Mucosa of descending colon (tissue), 3 donors: ENCODE data around the gene ABCA2. TPM values are rescaled to one million over a fixed set of nuclear protein-coding genes. Genes with fewer than 3 reads are reported as not detected.

Experiments used
- ATAC-seq: fragments of 200-7000 bp; cut with Tn5 transposase; one replicate; pipeline ENCODE4 v1.9.1; 2020; ENCODE audit warnings: mild to moderate bottlenecking, moderate library complexity
- DNase-seq, 3 donors: peaks; one replicate each; pipeline ENCODE4 v3.0.0-alpha.2; 2020
- H3K36me3 ChIP-seq: fragments of 200-600 bp; one replicate; pipeline ENCODE4 v1.8.0; 2021; ENCODE audit warnings: low read depth, mild to moderate bottlenecking
- H3K4me1 ChIP-seq: fragments of 200-600 bp; one replicate; pipeline ENCODE4 v1.8.0; 2021; ENCODE audit warnings: low read depth, mild to moderate bottlenecking
- H3K4me3 ChIP-seq: fragments of 200-600 bp; one replicate; pipeline ENCODE4 v1.8.0; 2021; ENCODE audit warnings: mild to moderate bottlenecking
- H3K9me3 ChIP-seq: fragments of 200-600 bp; one replicate; pipeline ENCODE4 v1.8.0; 2021; ENCODE audit warnings: mild to moderate bottlenecking
- intact Hi-C, 2 donors: fragments of 100-400 bp; cut with DNase I in 1 of 2; cut with micrococcal nuclease in 1 of 2; formaldehyde crosslinking; loops; one replicate each; pipeline versions ENCODE4 v1.11.0 to v1.11.1; 2022; cut with DNase I, micrococcal nuclease
- total RNA-seq, 3 donors: library from RNA; stranded (reverse); fragmentation: NEBNext Ultra II Directional in 2 of 3; extraction: Animal tissue kit (Norgen Biotek cat#: 25700) in 2 of 3; gene quantifications; one replicate each; pipeline versions ENCODE4 v1.2.1 to v1.2.4, GENCODE V29; 2021 to 2023
- TF ChIP-seq, protein P1 (sequence below): fragments of 200-600 bp; IDR thresholded peaks from one replicate; pipeline ENCODE4 v1.8.0; 2022; ENCODE audit warnings: antibody characterized with exemption, mild to moderate bottlenecking
- donor health status: DM: no; HTN: no; CAD: no; lungs with moderate emphysema.
- donor health status: DM: no; HTN: no; CAD: no.
- donor health status: DM: no; HTN: yes; CAD: no.

Gene ABCA2
- total RNA-seq, 3 donors from 2014 or later: 20.1 to 77.2 (median 48.0) TPM

- H3K9me3 ChIP-seq: no peaks in the 10 kb centered on the region
- intact Hi-C loops: no loop called here
- H3K36me3 ChIP-seq: no peaks in the 10 kb centered on the region
- H3K4me1 ChIP-seq: peaks cover 41% of the 10 kb centered on the region
- peak; percentile 91 for ATAC-seq
- TF ChIP-seq, protein P1, sequence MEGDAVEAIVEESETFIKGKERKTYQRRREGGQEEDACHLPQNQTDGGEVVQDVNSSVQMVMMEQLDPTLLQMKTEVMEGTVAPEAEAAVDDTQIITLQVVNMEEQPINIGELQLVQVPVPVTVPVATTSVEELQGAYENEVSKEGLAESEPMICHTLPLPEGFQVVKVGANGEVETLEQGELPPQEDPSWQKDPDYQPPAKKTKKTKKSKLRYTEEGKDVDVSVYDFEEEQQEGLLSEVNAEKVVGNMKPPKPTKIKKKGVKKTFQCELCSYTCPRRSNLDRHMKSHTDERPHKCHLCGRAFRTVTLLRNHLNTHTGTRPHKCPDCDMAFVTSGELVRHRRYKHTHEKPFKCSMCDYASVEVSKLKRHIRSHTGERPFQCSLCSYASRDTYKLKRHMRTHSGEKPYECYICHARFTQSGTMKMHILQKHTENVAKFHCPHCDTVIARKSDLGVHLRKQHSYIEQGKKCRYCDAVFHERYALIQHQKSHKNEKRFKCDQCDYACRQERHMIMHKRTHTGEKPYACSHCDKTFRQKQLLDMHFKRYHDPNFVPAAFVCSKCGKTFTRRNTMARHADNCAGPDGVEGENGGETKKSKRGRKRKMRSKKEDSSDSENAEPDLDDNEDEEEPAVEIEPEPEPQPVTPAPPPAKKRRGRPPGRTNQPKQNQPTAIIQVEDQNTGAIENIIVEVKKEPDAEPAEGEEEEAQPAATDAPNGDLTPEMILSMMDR: no peak
- H3K4me3 ChIP-seq: peak within 1 kb of the TSS; percentile 36
- DNase-seq: peak; percentile 96 to 97 (median 97)
Observed at GRCh38 chr9:136991993-136992818, 35.8 kb downstream of the ABCA2 start, which contains the start of gene PAXX. Gene PAXX (plus strand): TSS chr9:136992422. CDS start chr9:136992444, 22 bp downstream.

DNA sequence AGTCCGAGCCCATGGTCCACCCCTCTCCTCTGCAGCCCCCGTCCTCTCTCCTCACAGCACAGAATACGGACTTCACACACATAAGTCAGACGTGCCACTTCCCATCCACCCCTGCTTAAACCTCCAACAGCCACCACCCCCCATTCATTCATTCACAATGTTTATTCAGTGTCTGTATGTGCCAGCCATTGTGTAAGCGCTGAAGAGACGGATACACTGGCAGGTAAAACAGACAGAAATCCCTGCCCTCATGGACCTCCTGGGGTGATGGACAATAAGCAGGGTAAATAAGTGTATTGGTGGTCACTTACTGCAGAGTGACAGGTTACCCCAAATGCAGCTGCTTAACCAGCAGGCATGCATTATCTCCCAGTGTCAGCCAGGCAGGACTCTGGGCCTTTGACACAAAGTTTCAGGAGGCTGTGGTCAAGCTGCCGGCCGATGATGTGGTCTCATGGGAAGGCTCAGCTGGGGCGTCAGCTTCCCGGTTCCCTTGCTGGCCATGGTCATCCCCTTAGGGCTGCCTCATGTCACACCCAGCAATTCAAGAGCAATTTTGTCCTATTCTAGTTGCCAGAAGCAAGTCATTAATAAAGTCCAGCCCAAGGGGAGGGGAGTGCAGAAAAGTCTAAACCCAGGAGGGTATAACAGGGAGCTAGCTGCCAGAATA, 37.7 kb downstream of the ABCA2 start:
- ATAC-seq (no peak), DNase-seq (no peak)
- Histone ChIP-seq H3K9me3 (no peaks in the 10 kb centered on the region), H3K4me3 (no peak overlapping the region), H3K4me1 (peaks cover 23% of the 10 kb centered on the region), H3K36me3 (no peaks in the 10 kb centered on the region)
- TF ChIP-seq, protein P1: no peak
- intact Hi-C loops: no loop called here

- Histone ChIP-seq H3K36me3 (no peaks in the 10 kb centered on the region), H3K4me3 (no peak overlapping the region), H3K9me3 (no peaks in the 10 kb centered on the region), H3K4me1 (peaks cover 13% of the 10 kb centered on the region)
- DNase-seq: no peak
- no peak for ATAC-seq
- intact Hi-C loops: no loop called here
- TF ChIP-seq, protein P1: no peak
Observed at GRCh38 chr9:136988872-136989271, 39.2 kb downstream of the ABCA2 start.

DNA sequence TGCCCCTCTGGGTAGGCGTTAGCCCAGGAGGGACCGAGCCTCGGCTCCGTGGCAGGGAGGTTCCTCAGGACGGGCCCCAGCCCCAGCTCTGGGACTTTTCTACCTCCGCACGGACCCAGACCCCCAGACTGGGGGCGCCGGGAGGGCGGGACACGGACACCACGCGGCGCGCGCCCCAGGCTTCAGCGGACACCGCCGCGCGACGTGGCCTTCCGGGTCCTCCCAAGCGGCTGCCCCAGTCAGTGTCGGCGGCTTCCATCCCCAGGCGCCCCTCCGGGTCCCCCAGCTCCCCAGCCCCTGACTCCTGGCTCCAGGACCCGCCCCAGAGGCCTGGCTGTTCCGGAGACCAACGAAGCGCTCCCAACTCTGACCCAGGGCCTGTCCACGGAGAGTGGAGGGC, 42.2 kb downstream of the ABCA2 start:
- DNase-seq: no peak
- TF ChIP-seq, protein P1: no peak
- Histone ChIP-seq H3K4me3 (no peak overlapping the region), H3K4me1 (no peaks in the 10 kb centered on the region), H3K9me3 (no peaks in the 10 kb centered on the region), H3K36me3 (no peaks in the 10 kb centered on the region)
- ATAC-seq: no peak
- intact Hi-C loops: no loop called here

- no peak for DNase-seq
- Histone ChIP-seq H3K9me3 (no peaks in the 10 kb centered on the region), H3K36me3 (no peaks in the 10 kb centered on the region), H3K4me1 (no peaks in the 10 kb centered on the region), H3K4me3 (no peak overlapping the region)
- intact Hi-C loops: no loop called here
- peak; percentile 5 for ATAC-seq
- TF ChIP-seq, protein P1: no peak
Observed at GRCh38 chr9:136985027-136985602, 42.9 kb downstream of the ABCA2 start.
